Nephron (organoid): ENCODE results near the gene LMAN2L.

Experiments used
- H3K27ac Mint-ChIP-seq, 3 experiments: 2 replicates each; pipeline ENCODE4 v1.8.0; 2020; ENCODE audit warnings: mixed read lengths in 3 of 3, mild to moderate bottlenecking in 2 of 3, moderate library complexity in 1 of 3
- H3K27me3 Mint-ChIP-seq: 2 replicates; pipeline ENCODE4 v1.8.0; 2021; ENCODE audit warnings: low read depth, mild to moderate bottlenecking, moderate library complexity, mixed read lengths
- H3K36me3 Mint-ChIP-seq: 2 replicates; pipeline ENCODE4 v1.8.0; 2020; ENCODE audit warnings: low read depth, mixed read lengths
- H3K4me1 Mint-ChIP-seq: 2 replicates; pipeline ENCODE4 v1.8.0; 2020; ENCODE audit warnings: mixed read lengths
- H3K4me3 Mint-ChIP-seq, 3 experiments: 2 replicates each; pipeline ENCODE4 v1.8.0; 2020; ENCODE audit warnings: mild to moderate bottlenecking in 3 of 3, mixed read lengths in 3 of 3, moderate library complexity in 2 of 3
- H3K9me3 Mint-ChIP-seq: 2 replicates; pipeline ENCODE4 v1.8.0; 2020; ENCODE audit warnings: mixed read lengths
- TF ChIP-seq, protein P1 (sequence below), 3 experiments: fragments of 200-600 bp; sonication (generic); IDR thresholded peaks; one replicate each; pipeline ENCODE4 v1.5.0; 2021; ENCODE audit warnings: antibody characterized with exemption in 3 of 3; ENCODE audit not compliant: unreplicated experiment in 3 of 3

The LMAN2L gene

DNA sequence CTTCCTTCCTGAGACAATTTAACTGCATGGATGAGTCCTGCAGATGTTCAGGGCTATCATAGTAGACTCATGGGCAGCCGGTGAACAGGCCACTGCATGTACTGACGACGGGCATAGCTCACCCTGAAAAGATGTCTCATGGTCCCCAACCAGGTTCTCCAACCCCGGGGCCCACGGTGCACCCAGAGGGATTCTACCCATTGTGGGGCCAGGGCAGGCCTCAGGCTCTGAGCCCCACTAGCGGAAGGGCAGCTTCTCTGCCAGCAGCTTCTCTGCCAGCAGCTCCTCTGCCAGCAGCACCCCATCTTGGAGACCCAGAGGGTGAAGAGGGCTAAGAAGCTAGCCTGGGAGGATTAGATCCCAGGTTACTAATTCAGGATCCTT lies 17.6 kb upstream of the LMAN2L start:
- no peaks in the 10 kb centered on the region for H3K36me3 Mint-ChIP-seq
- peaks cover 20% of the 10 kb centered on the region for H3K4me1 Mint-ChIP-seq
- H3K27me3 Mint-ChIP-seq, result peaks cover 7% of the 10 kb centered on the region
- no peaks in the 10 kb centered on the region for H3K9me3 Mint-ChIP-seq
- H3K27ac Mint-ChIP-seq, result no peak overlapping the region
- H3K4me3 Mint-ChIP-seq, result no peak overlapping the region
- TF ChIP-seq, protein P1, sequence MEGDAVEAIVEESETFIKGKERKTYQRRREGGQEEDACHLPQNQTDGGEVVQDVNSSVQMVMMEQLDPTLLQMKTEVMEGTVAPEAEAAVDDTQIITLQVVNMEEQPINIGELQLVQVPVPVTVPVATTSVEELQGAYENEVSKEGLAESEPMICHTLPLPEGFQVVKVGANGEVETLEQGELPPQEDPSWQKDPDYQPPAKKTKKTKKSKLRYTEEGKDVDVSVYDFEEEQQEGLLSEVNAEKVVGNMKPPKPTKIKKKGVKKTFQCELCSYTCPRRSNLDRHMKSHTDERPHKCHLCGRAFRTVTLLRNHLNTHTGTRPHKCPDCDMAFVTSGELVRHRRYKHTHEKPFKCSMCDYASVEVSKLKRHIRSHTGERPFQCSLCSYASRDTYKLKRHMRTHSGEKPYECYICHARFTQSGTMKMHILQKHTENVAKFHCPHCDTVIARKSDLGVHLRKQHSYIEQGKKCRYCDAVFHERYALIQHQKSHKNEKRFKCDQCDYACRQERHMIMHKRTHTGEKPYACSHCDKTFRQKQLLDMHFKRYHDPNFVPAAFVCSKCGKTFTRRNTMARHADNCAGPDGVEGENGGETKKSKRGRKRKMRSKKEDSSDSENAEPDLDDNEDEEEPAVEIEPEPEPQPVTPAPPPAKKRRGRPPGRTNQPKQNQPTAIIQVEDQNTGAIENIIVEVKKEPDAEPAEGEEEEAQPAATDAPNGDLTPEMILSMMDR (IDR thresholded peaks at IDR 0.05; ENCODE audit: unreplicated experiment in 3 of 3), result no peak

DNA sequence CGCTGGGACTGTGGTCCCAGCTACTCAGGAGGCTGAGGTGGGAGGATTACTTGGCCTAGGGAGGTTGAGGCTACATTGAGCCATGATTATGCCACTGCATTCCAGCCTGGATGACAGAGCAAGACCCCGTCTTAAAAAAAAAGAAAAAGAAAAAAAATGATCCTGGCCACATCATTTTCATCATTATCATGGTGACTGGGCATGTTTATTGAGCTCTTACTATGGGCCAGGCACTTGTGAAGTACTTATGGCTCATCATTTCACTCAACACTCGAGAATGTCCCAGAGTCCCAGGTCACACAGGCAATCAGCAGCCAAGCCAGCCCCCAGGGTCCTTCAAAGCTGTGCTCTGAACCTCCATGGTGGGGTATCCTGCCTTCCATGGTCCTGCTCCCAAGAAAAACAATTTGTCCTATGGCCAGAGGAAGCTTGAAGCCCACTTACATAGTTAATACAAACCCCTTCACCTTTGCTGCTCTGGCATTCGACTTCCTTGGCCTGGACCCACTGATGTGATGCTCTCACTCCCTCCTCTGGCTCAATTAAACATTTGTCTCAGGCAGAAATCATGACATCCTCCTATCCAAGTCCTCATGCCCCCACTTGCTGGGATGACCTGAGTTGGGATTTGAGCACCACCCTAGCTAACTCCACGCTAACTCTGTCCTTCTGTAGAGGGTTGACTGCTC lies 17.1 kb upstream of the LMAN2L start:
- Mint-ChIP-seq H3K27me3 (peaks cover 7% of the 10 kb centered on the region), H3K27ac (no peak overlapping the region), H3K9me3 (no peaks in the 10 kb centered on the region), H3K4me1 (peaks cover 15% of the 10 kb centered on the region), H3K36me3 (no peaks in the 10 kb centered on the region), H3K4me3 (no peak overlapping the region)
- TF ChIP-seq, protein P1 (IDR thresholded peaks at IDR 0.05; ENCODE audit: unreplicated experiment in 3 of 3), result no peak

DNA sequence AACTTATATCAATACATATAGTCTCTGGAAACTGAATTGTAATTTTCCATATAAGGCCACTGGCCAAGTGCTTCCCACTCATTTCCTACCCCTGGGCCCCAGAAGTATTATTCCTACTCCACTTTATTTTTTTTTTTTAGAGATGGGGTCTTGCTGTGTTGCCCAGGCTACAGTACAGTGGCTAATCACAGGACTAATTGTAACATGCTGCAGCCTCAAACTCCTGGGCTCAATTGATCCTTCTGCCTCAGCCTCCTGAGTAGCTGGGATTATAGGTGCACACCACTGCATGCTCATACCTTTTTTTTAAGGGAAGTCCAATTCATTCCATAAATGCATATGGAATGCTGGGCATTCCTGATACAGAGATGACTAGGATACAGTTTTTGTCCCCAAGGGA lies 14.5 kb upstream of the LMAN2L start:
- Mint-ChIP-seq H3K27me3 (peaks cover 12% of the 10 kb centered on the region), H3K4me1 (peaks cover 1% of the 10 kb centered on the region), H3K4me3 (no peak overlapping the region), H3K27ac (no peak overlapping the region), H3K9me3 (no peaks in the 10 kb centered on the region), H3K36me3 (no peaks in the 10 kb centered on the region)
- TF ChIP-seq, protein P1 (IDR thresholded peaks at IDR 0.05; ENCODE audit: unreplicated experiment in 3 of 3), result no peak

GRCh38 chr2:96753661-96754282 lies 13.9 kb upstream of the LMAN2L start:
- no peaks in the 10 kb centered on the region for H3K4me1 Mint-ChIP-seq
- peaks cover 12% of the 10 kb centered on the region for H3K27me3 Mint-ChIP-seq

GRCh38 chr2:96751800-96752199 lies 11.9 kb upstream of the LMAN2L start:
- Mint-ChIP-seq H3K4me3 (no peak overlapping the region), H3K27me3 (peaks cover 19% of the 10 kb centered on the region), H3K4me1 (no peaks in the 10 kb centered on the region), H3K27ac (no peak overlapping the region), H3K36me3 (no peaks in the 10 kb centered on the region), H3K9me3 (no peaks in the 10 kb centered on the region)
- TF ChIP-seq, protein P1 (IDR thresholded peaks at IDR 0.05; ENCODE audit: unreplicated experiment in 3 of 3), result no peak

More at GRCh38 chr2:96753661-96754282, 13.9 kb upstream of the LMAN2L start:
- Mint-ChIP-seq H3K27ac (no peak overlapping the region), H3K4me3 (no peak overlapping the region), H3K9me3 (no peaks in the 10 kb centered on the region), H3K36me3 (no peaks in the 10 kb centered on the region)
- TF ChIP-seq, protein P1 (IDR thresholded peaks at IDR 0.05; ENCODE audit: unreplicated experiment in 3 of 3), result no peak
